Camera-type eye (tissue), 1 donor: ENCODE data around the gene KASH5. TPM values are rescaled to one million over a fixed set of nuclear protein-coding genes. Genes with fewer than 3 reads are reported as not detected.

ENCODE experiments used
- total RNA-seq: library from RNA; depleted of rRNA; stranded (reverse); fragments of >200 nt; gene quantifications from one replicate; pipeline ENCODE4 v1.2.3, GENCODE V29; 2014

Gene KASH5
- 0.27 TPM for total RNA-seq

GRCh38 chr19:49387936-49388372 lies at the start of gene KASH5:
Gene KASH5, plus strand, starts transcription at chr19:49388249. Its CDS starts 2,635 bp downstream, at chr19:49390884.

GRCh38 chr19:49362048-49362928 lies 25.8 kb upstream of the KASH5 start, which contains the start of gene TEAD2:
Gene TEAD2, minus strand, starts transcription at chr19:49362416. Its CDS starts 2,341 bp downstream, at chr19:49360075.

GRCh38 chr19:49363268-49364082 lies 24.6 kb upstream of the KASH5 start, which contains the start of gene DKKL1:
Gene DKKL1, plus strand, starts transcription at chr19:49363877. Its CDS starts 122 bp downstream, at chr19:49363999.

GRCh38 chr19:49423071-49423984 lies 35.3 kb downstream of the KASH5 start, which contains the start of gene PTH2:
Gene PTH2, minus strand, starts transcription at chr19:49423441. Its CDS starts 102 bp downstream, at chr19:49423339.

GRCh38 chr19:49425178-49425577 lies 37.1 kb downstream of the KASH5 start, which contains the start of gene GFY:
Gene GFY, plus strand, starts transcription at chr19:49425388. Its CDS starts 1,043 bp downstream, at chr19:49426431.

GRCh38 chr19:49441210-49441959 lies 53.3 kb downstream of the KASH5 start, which contains the start of gene SLC17A7:
Gene SLC17A7, minus strand, starts transcription at chr19:49441527. Its CDS starts 148 bp downstream, at chr19:49441379.

GRCh38 chr19:49451430-49452181 lies 63.6 kb downstream of the KASH5 start, which contains the start of gene PIH1D1:
Gene PIH1D1, minus strand, starts transcription at chr19:49451814. Its CDS starts 240 bp downstream, at chr19:49451574.

GRCh38 chr19:49453013-49453756 lies 65.1 kb downstream of the KASH5 start, which contains the start of gene ALDH16A1:
Gene ALDH16A1, plus strand, starts transcription at chr19:49453225. Its CDS starts 107 bp downstream, at chr19:49453332.

Other genes starting within 250 kb of the KASH5 start
- gene HRC, start 232.9 kb upstream of the KASH5 start, total RNA-seq = 18.6 TPM
- gene TRPM4, start 230.5 kb upstream of the KASH5 start, total RNA-seq = 16.3 TPM
- gene SLC6A16, start 63.1 kb upstream of the KASH5 start, total RNA-seq = 0.93 TPM
- gene CD37, start 52.8 kb upstream of the KASH5 start, total RNA-seq = 4.7 TPM
- gene TEAD2, start 25.8 kb upstream of the KASH5 start, total RNA-seq = 29.5 TPM
- not detected for gene DKKL1, start 24.4 kb upstream of the KASH5 start, total RNA-seq
- not detected for gene PTH2, start 35.2 kb downstream of the KASH5 start, total RNA-seq
- not detected for gene GFY, start 37.1 kb downstream of the KASH5 start, total RNA-seq
- 78.0 TPM for gene SLC17A7, start 53.3 kb downstream of the KASH5 start, total RNA-seq
- 77.4 TPM for gene PIH1D1, start 63.6 kb downstream of the KASH5 start, total RNA-seq
- 24.0 TPM for gene ALDH16A1, start 65.0 kb downstream of the KASH5 start, total RNA-seq
- gene FLT3LG, start 86.0 kb downstream of the KASH5 start, total RNA-seq = 1.3 TPM
- 1,223 TPM for gene RPL13A, start 99.4 kb downstream of the KASH5 start, total RNA-seq
- 4,219 TPM for gene RPS11, start 108.2 kb downstream of the KASH5 start, total RNA-seq
- 94.0 TPM for gene FCGRT, start 124.4 kb downstream of the KASH5 start, total RNA-seq
- gene RCN3, start 139.8 kb downstream of the KASH5 start, total RNA-seq = 58.3 TPM
- gene NOSIP, start 192.3 kb downstream of the KASH5 start, total RNA-seq = 38.8 TPM
- 0.77 TPM for gene PRRG2, start 193.1 kb downstream of the KASH5 start, total RNA-seq
- 15.8 TPM for gene PRR12, start 202.9 kb downstream of the KASH5 start, total RNA-seq